GM20431 (cell line): Measurements from ENCODE around the gene ZMIZ2.
"Not testable (repeated sequence)": the region's sequence is repeated elsewhere in the genome, so short reads cannot be mapped to it uniquely, and the experiment has no call there.

Experiments used
- in situ Hi-C: fragments of 300-500 bp; cut with MseI, MboI; formaldehyde crosslinking; loops from one replicate; pipeline ENCODE4 v1.15.0; 2020; ENCODE audit warnings: low sequenced_read_pairs; ENCODE audit not compliant: unreplicated experiment

Gene ZMIZ2

DNA sequence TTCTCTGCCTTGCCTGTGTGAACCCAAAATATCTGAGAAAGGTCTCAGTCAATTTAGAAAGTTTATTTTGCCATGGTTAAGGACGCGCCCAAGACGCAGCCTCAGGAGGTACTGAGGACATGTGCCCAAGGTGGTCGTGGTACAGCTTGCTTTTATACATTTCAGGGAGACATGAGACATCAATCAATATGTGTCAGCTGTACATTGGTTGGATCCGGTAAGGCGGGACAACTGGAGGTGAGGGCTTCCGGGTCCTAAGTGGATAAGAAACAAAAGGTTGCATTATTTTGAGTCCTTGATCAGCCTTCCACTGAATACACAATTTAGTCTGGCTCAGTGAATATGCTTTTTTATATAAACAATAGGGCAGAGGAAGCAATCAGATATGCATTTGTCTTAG lies 22.4 kb upstream of the ZMIZ2 start:
- in situ Hi-C loops = not testable (repeated sequence)

DNA sequence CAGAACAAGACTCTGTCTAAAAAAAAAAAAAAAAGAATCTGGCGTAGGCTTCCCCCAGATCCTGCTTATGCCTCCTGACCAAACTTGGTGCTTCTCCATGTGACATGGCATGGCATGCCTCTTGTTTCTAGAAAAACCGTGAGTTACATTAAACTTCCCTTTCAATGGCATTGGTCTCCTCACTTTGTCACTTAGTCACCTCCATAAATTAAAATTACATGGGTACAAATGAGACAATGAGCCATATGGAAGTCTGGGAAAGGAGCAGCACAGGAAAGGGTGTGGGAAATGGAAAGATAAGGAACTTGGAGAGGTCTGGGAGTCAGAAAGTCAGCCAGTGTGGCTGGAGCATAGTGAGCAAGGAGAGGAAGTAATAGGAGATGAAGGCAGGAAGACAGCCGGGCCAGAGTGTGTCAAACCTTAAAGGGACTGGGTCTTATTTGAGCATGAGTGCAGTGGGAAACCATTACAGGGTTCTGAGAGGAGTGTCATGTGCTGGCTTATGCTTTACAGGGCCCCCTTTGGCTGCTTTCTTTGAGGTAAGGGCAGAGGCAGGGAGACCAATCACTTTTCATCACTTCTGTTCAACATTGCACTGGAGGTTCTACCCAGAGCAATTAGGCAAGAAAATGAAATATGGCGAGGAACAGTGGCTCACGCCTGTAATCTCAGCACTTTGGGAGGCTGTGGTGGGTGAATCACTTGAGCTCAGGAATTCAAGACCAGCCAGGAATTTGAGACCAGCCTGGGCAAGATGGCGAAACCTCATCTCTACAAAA lies 21.3 kb upstream of the ZMIZ2 start:
- in situ Hi-C loops = no loop called here

GRCh38 chr7:44727937-44728262 lies 20.7 kb upstream of the ZMIZ2 start:
- in situ Hi-C loops = no loop called here

GRCh38 chr7:44729949-44730590 lies 18.6 kb upstream of the ZMIZ2 start:
- in situ Hi-C loops = loop anchor here (5.0 kb wide), 1 partner anchor 38 kb away; no protein-coding TSS in a partner anchor

GRCh38 chr7:44732971-44733370 lies 15.7 kb upstream of the ZMIZ2 start:
- in situ Hi-C loops = loop anchor here (5.0 kb wide), 1 partner anchor 41 kb away; no protein-coding TSS in a partner anchor

DNA sequence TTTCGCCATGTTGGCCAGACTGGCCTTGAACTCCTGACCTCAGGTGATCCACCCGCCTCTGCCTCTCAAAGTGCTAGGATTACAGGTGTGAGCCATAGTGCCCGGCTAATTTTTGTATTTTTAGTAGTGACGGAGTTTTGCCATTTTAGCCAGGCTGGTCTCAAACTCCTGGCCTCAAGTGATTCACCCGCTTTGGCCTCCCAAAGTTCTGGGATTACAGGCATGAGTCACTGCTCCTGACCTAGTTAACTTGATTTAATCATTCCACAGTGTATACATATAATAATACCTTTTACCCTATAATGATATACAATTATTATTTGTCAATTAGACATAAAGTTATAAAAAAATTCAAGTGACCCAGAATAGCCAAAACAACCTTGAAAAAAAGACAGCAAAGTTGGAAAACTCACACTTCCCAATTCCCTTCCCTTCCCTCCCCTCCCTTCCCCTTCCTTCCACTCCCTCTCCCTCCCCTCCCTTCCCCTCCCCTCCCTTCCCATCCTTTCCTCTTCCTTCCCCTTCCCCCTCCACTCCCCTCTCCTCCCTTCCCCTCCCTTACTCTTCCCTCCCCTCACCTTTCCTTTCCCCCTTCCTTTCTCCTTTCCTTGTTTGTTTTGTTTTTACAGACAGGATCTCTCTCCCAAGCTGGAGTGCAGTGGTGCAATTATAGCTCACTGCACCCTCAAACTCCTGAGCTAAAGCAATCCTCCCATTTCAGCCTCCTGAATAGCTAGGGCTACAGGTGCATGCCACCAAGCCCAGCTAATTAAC lies 14.8 kb upstream of the ZMIZ2 start:
- in situ Hi-C loops = loop anchor here (5.0 kb wide), 1 partner anchor 42 kb away; no protein-coding TSS in a partner anchor

GRCh38 chr7:44735403-44736165 lies 13.1 kb upstream of the ZMIZ2 start:
- in situ Hi-C loops = no loop called here

DNA sequence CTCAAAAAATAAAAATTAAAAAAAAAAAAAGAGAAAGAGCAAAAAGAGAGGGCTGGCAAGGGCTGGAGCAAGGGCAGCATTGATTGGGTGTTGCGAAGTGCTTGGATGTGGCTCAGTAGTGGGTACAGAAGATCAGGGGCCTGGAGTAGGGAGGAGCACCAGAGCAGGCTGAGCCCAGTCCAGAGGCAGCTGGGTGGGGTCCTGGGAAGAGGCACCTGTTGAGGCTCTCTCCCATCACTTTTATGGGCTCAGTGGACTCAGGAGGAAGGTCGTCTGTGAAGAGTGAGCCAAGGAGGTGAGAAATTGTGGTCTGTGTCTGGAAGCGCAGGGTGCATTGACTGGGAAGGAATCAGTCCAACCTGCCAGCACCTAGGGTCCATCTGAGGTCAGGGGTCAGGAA lies 11.8 kb upstream of the ZMIZ2 start:
- in situ Hi-C loops = no loop called here

DNA sequence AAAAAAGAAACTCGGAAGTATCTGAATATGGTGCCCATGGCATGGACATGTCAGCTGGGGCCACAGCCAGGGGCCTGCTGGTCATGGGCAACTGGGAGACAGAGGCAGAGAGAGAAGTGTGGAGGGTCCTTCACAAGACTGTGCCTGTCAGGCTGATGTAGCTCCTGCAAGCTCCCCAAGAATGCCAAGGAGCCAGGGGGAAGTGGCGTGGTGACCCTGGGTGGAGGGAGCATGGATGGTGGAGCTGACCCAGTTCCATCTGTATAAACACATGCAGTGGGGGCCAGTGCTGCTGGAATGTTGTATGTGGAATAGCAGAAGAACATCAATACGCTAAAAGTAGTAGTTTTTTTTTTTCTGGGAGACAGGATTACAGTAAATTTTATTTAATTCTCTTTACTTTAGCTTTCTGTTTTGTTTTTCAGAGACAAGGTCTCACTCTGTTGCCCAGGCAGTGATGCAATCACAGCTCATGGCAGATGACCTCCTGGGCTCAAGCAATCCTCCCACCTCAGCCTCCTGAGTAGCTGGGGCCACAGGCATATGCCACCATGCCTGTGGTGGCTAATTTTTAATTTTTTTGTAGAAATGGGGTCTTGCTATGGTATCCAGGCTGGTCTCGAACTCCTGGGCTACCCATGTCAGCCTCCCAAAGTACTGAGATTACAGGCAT lies 10.5 kb upstream of the ZMIZ2 start:
- in situ Hi-C loops = no loop called here

DNA sequence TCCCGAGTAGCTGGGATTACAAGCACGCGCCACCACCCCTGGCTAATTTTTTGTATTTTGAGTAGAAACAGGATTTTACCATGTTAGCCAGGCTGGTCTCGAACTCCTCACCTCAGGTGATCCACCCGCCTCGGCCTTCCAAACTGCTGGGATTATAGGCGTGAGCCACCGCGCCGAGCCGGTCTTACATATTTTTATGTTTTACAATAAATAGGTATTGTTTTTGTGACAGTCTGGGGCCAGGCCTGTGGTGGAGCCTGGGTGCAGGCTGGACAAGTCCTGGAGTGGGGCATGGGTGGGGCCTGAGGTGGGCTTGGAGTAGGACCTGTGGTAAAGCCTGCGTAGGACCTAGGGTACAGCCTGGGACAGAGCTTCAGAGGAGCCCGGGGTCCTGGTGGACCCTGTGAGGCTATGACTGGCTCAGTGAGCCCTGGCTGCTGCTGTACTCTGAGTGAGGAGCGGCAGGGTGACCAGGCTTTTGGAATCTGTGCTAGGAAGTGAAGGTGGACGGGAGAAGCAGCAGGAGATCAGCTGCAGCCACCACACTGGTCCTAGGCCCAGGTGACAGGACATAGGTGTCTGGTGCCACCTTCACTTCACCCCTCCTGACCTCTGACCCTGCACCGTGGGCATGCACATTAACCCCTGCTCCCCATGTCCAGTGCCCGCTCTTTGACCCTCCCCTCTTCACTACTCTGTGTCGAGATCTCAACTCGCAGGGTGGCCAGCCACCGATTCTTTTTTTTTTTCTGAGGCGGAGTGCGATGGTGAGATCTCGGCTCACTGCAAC lies 9.6 kb upstream of the ZMIZ2 start:
- in situ Hi-C loops = no loop called here

DNA sequence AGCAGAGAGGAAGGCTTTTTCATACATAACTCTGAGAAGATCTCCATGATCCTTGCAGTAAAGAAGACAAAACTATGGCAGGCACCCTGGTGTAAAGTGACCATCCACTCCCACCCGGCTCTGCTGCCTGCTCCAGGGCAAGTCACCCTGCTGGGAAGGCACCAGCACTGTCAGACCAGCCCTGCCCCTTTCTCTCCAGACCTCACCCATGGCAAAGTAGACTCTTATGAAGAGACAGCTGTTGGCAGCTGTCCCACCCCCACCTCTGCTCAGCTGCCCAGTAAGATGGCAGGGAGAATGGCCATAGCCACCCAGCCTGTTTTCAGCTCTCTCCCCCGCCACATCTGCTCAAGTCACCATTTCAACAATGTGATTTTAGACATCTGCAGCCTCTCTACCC lies 8.6 kb upstream of the ZMIZ2 start:
- in situ Hi-C loops = no loop called here

DNA sequence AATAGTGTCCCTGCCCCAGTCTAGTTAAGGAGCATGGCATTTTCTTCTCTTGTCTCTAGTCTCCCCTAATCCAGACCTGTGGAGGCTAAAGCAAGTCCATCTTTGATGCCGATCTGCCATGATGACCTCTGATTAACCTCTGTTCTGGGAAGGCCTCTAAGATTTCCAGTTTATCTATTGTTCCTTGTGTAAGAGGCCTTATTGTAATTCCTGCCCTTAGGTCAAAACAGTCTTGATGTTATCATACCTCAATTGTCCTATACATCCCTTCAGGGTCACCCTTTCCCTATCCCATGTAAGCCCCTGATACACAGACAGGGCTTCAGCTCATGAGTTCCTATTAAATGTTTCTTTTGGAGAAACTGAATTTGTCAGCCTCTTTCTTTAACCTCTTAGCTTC lies 4.9 kb upstream of the ZMIZ2 start:
- in situ Hi-C loops = no loop called here

DNA sequence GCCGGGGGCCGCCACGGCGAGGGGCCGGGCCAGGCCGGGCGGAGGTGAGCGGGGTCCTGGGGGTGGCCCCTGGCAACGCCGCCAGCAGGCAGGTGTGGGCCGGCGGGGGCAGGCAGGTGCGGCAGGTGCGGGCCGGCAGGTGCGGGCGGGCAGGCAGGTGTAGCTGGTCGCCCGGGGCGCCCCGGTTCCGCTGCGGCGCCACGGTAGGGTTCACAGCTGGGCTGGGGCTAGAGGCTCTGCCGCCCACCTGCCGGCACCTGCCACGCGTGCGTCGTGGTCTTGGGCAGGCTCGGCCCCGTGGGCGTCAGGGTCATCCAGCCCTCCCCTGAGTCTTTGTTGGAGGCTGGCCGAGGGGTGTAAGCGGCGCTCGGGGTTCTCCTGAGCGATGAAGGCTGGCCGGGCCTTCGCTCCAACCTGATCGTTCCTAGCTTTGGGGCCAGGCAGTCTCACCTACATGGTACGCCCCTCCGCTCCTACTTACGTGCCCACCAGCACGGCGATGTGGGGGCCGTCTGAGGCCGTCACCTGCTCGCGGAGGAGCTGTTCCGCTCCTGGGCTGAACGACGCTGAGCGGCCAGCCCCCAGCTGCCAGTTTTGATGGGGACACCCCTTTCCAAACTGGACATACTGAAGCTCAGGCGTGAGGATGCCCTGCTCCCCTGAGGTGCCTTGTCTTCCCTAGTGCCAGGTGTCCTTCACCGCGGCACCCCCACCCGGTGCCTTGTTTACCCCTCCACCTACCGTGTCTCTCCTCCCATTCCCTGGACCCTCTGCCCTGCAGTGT lies 493 bp downstream of the ZMIZ2 start:
- in situ Hi-C loops = no loop called here

GRCh38 chr7:44749992-44750391 lies 1.3 kb downstream of the ZMIZ2 start:
- in situ Hi-C loops = no loop called here

- in situ Hi-C loops = no loop called here
These were observed 1.8 kb downstream of the ZMIZ2 start for GRCh38 chr7:44750424-44750823.

GRCh38 chr7:44750921-44751571 lies 2.4 kb downstream of the ZMIZ2 start:
- in situ Hi-C loops = no loop called here

DNA sequence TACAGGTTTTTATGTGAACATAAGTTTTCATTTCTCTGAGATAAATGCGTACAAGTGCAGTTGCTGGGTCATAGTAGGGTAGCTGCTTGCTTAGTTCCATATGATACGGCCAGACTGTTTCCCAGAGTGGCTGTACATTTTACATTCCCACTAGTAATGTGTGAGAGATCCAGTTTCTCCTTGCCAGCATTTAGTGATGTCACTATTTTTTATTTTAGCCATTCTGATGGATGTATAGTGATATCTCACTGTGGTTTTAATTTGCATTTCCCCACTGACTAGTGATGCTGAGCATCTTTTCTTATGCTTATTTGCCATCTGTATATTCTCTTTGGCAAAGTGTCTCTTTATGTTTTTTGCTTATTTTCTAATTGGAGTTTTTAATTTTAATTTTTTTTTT lies 4.2 kb downstream of the ZMIZ2 start:
- in situ Hi-C loops = no loop called here
